Activated CD8-positive, alpha-beta T cell treated with anti-CD3 and anti-CD28 coated beads for 36 hours (primary cell): ENCODE results near the gene CCDC6. TPM values are rescaled to one million over a fixed set of nuclear protein-coding genes. Genes with fewer than 3 reads are reported as not detected.

ENCODE experiments used
- ATAC-seq: fragments of 200-7000 bp; cut with Tn5 transposase; one replicate; pipeline ENCODE4 v1.10.0; 2021; ENCODE audit warnings: mild to moderate bottlenecking, moderate library complexity
- CTCF ChIA-PET: fragments of 350-600 bp; sonication (Branson Sonifier 250); formaldehyde crosslinking; loops from one replicate; lab custom pipeline; 2021; ENCODE audit warnings: antibody characterized with exemption; lab: Charles Lee
- POLR2A ChIA-PET: fragments of 350-600 bp; sonication (Branson Sonifier 250); formaldehyde crosslinking; loops from one replicate; lab custom pipeline; 2021; ENCODE audit warnings: antibody characterized with exemption; lab: Charles Lee
- DNase-seq: peaks from one replicate; pipeline ENCODE4 v3.0.0-alpha.2; 2020
- H3K27ac Mint-ChIP-seq: one replicate; pipeline ENCODE4 v1.8.0; 2021; ENCODE audit warnings: mild to moderate bottlenecking, mixed read lengths
- H3K27me3 Mint-ChIP-seq: one replicate; pipeline ENCODE4 v1.8.0; 2021; ENCODE audit warnings: mixed read lengths
- H3K36me3 Mint-ChIP-seq: one replicate; pipeline ENCODE4 v1.8.0; 2021; ENCODE audit warnings: low read depth, mixed read lengths
- H3K4me1 Mint-ChIP-seq: one replicate; pipeline ENCODE4 v1.8.0; 2021; ENCODE audit warnings: low read depth, mixed read lengths
- H3K4me3 Mint-ChIP-seq: one replicate; pipeline ENCODE4 v1.8.0; 2021; ENCODE audit warnings: mild to moderate bottlenecking, moderate library complexity, mixed read lengths
- H3K9me3 Mint-ChIP-seq: one replicate; pipeline ENCODE4 v1.8.0; 2021; ENCODE audit warnings: mixed read lengths
- intact Hi-C: fragments of 100-400 bp; cut with micrococcal nuclease; formaldehyde crosslinking; loops from one replicate; pipeline ENCODE4 v1.10.0; 2022
- total RNA-seq, 2 experiments: library from RNA; stranded (reverse); gene quantifications; one replicate each; pipeline ENCODE4 v1.2.3, GENCODE V29; 2021
- TF ChIP-seq, protein P1 (sequence below): fragments of 200-600 bp; IDR thresholded peaks from one replicate; pipeline ENCODE4 v1.8.0; 2022; ENCODE audit warnings: antibody characterized with exemption, mild to moderate bottlenecking

Gene CCDC6
- total RNA-seq, 2 experiments from 2014 or later = 34.8 to 35.8 TPM

- intact Hi-C loops = loop anchor here (1.0 to 5.0 kb wide), 3 partner anchors 27 to 281 kb away; no protein-coding TSS in a partner anchor
- peaks cover 44% of the 10 kb centered on the region for H3K4me1 Mint-ChIP-seq
- no peaks in the 10 kb centered on the region for H3K27me3 Mint-ChIP-seq
- H3K27ac Mint-ChIP-seq = peak overlapping the region; percentile 98
- ChIA-PET POLR2A (interaction anchor here (1.0 to 4.6 kb wide), 8 partner anchors 19 to 665 kb away, joined by 3 to 35 read pairs (median 4); no protein-coding TSS in a partner anchor), CTCF (interaction anchor here (0.7 to 5.3 kb wide), 15 partner anchors 21 to 1524 kb away, joined by 3 to 66 read pairs (median 6); no protein-coding TSS in a partner anchor)
- DNase-seq (peak; percentile 77), ATAC-seq (no peak)
- TF ChIP-seq, protein P1, sequence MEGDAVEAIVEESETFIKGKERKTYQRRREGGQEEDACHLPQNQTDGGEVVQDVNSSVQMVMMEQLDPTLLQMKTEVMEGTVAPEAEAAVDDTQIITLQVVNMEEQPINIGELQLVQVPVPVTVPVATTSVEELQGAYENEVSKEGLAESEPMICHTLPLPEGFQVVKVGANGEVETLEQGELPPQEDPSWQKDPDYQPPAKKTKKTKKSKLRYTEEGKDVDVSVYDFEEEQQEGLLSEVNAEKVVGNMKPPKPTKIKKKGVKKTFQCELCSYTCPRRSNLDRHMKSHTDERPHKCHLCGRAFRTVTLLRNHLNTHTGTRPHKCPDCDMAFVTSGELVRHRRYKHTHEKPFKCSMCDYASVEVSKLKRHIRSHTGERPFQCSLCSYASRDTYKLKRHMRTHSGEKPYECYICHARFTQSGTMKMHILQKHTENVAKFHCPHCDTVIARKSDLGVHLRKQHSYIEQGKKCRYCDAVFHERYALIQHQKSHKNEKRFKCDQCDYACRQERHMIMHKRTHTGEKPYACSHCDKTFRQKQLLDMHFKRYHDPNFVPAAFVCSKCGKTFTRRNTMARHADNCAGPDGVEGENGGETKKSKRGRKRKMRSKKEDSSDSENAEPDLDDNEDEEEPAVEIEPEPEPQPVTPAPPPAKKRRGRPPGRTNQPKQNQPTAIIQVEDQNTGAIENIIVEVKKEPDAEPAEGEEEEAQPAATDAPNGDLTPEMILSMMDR = no peak
- peak overlapping the region; percentile 94 for H3K4me3 Mint-ChIP-seq
- H3K36me3 Mint-ChIP-seq = peaks cover 19% of the 10 kb centered on the region
- H3K9me3 Mint-ChIP-seq = peaks cover 1% of the 10 kb centered on the region
Measured at GRCh38 chr10:59907918-59908807, 1.8 kb upstream of the CCDC6 start.

DNA sequence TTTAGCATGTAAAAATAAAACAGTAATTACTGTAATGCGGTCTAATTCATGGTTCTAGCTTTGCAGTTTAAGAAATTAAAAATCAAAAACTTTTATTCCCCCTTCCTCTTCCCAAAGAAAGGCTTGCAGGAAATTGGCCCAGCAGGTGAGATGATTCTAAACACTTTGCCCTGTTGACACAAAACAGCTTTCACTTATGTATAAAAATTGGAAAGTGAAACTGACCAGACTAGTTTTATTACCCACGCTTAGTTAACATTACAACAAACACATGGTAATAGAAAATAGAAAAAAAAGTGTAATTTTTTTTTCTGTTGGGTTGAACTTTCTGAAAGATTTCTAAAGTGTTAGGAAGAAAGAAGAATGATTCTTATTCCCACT, 1.2 kb upstream of the CCDC6 start:
- intact Hi-C loops = loop anchor here (1.0 to 5.0 kb wide), 3 partner anchors 26 to 280 kb away; no protein-coding TSS in a partner anchor
- TF ChIP-seq, protein P1 = no peak
- DNase-seq (no peak), ATAC-seq (no peak)
- Mint-ChIP-seq H3K9me3 (peaks cover under 1% of the 10 kb centered on the region), H3K4me3 (peak overlapping the region; percentile 94), H3K36me3 (peaks cover 26% of the 10 kb centered on the region), H3K27me3 (no peaks in the 10 kb centered on the region), H3K27ac (peak overlapping the region; percentile 98), H3K4me1 (peaks cover 49% of the 10 kb centered on the region)
- POLR2A ChIA-PET = interaction anchor here (1.0 to 4.6 kb wide), 7 partner anchors 15 to 666 kb away, joined by 3 to 35 read pairs (median 4); no protein-coding TSS in a partner anchor
- CTCF ChIA-PET = interaction anchor here (0.7 to 5.3 kb wide), 12 partner anchors 20 to 1523 kb away, joined by 3 to 66 read pairs (median 4); no protein-coding TSS in a partner anchor

GRCh38 chr10:59905731-59906416, 482 bp downstream of the CCDC6 start:
- ChIA-PET POLR2A (interaction anchor here (0.6 to 4.6 kb wide), 22 partner anchors 10 to 1639 kb away, joined by 3 to 35 read pairs (median 4); partner anchors contain the start of gene SLC16A9), CTCF (interaction anchor here (0.7 to 5.3 kb wide), 25 partner anchors 10 to 280 kb away, joined by 3 to 66 read pairs (median 3); no protein-coding TSS in a partner anchor)
- no peaks in the 10 kb centered on the region for H3K27me3 Mint-ChIP-seq
- TF ChIP-seq, protein P1 = no peak
- intact Hi-C loops = loop anchor here (5.0 kb wide), 2 partner anchors 39 to 279 kb away; no protein-coding TSS in a partner anchor
- no peaks in the 10 kb centered on the region for H3K9me3 Mint-ChIP-seq
- H3K27ac Mint-ChIP-seq = peak overlapping the region; percentile 98
- H3K36me3 Mint-ChIP-seq = peaks cover 38% of the 10 kb centered on the region
- H3K4me3 Mint-ChIP-seq = peak overlapping the region; percentile 94
- ATAC-seq = peak; percentile 0
- DNase-seq = peak; percentile 35
- H3K4me1 Mint-ChIP-seq = peaks cover 62% of the 10 kb centered on the region

DNA sequence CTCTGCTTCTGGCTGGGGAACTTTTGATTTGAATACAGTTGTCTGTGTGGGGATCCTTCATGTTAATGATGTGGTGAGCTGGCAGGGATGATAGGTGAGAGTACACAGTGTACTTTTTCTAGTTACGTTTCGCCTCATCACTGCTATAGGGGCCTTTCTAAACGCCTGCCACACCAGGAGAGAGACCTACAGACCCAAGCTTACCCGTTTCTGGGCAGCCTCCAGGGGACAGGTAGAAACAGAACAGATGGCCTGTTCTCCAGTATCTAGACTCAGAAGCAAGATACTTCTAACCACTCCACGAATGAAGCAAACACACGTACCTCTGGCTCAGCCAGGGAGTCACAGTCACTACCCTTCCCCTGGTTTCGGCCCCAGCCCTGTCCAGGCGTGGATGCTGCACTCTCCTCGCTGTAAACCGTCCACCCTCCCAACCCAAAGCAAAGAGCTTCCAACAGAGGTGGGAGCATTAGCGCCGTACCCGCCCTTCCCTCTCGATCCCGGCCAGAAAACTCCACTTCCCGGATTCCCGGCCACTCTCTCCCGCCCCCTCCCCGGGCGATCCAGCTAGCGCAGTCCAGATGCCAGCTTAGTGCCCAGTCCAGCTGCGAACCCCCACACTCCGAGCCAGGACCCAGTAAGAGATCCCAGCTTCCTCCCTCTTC, 1.2 kb downstream of the CCDC6 start:
- POLR2A ChIA-PET = interaction anchor here (0.6 to 4.6 kb wide), 19 partner anchors 9 to 1638 kb away, joined by 3 to 35 read pairs (median 5); partner anchors contain the start of gene SLC16A9
- intact Hi-C loops = loop anchor here (5.0 kb wide), 2 partner anchors 38 to 278 kb away; no protein-coding TSS in a partner anchor
- TF ChIP-seq, protein P1 = no peak
- peaks cover 69% of the 10 kb centered on the region for H3K4me1 Mint-ChIP-seq
- peak overlapping the region; percentile 94 for H3K4me3 Mint-ChIP-seq
- peak; percentile 81 for DNase-seq
- CTCF ChIA-PET = interaction anchor here (1.3 to 5.3 kb wide), 11 partner anchors 9 to 279 kb away, joined by 3 to 66 read pairs (median 8); no protein-coding TSS in a partner anchor
- no peaks in the 10 kb centered on the region for H3K27me3 Mint-ChIP-seq
- peak; percentile 52 for ATAC-seq
- peak overlapping the region; percentile 98 for H3K27ac Mint-ChIP-seq
- no peaks in the 10 kb centered on the region for H3K9me3 Mint-ChIP-seq
- H3K36me3 Mint-ChIP-seq = peaks cover 41% of the 10 kb centered on the region
